ENCODE data around the gene RGS16. TPM values are rescaled to one million over a fixed set of nuclear protein-coding genes. Genes with fewer than 3 reads are reported as not detected.

The RGS16 gene
- total and polyA plus RNA-seq, 7 donors: 0.72 to 22.5 (median 1.8) TPM

GRCh38 chr1:182622901-182623528, 18.8 kb upstream of the RGS16 start:
- peak in 3 of 4 donors; percentile 39 to 54 (median 44) for ATAC-seq
- Histone ChIP-seq H3K4me3 (no peak overlapping the region), H3K4me1 (no peaks in the 10 kb centered on the region), H3K9me3 (no peaks in the 10 kb centered on the region), H3K36me3 (ENCODE audit: insufficient read depth in 1 of 2, low read depth in 1 of 2) (no peaks in the 10 kb centered on the region), H3K27ac (no peak overlapping the region), H3K27me3 (ENCODE audit: insufficient read depth in 3 of 3, low read length in 2 of 3) (no peaks in the 10 kb centered on the region)
- WGBS, 3 donors: 44 to 49% (median 45%) methylated on average over 6 of the region's 6 CpGs
- no peak for TF ChIP-seq CTCF (IDR thresholded peaks at IDR 0.05)
- intact Hi-C loops (cut with DNase I): no loop called here
- no peak for DNase-seq

GRCh38 chr1:182621906-182622305, 17.7 kb upstream of the RGS16 start:
- no peak overlapping the region for H3K27ac ChIP-seq
- H3K36me3 ChIP-seq (ENCODE audit: insufficient read depth in 1 of 2, low read depth in 1 of 2): no peaks in the 10 kb centered on the region
- peaks cover 7% of the 10 kb centered on the region for H3K4me1 ChIP-seq
- H3K9me3 ChIP-seq: no peaks in the 10 kb centered on the region
- H3K4me3 ChIP-seq: no peak overlapping the region
- DNase-seq: no peak
- intact Hi-C loops (cut with DNase I): no loop called here
- ATAC-seq: no peak
- H3K27me3 ChIP-seq (ENCODE audit: insufficient read depth in 3 of 3, low read length in 2 of 3): no peaks in the 10 kb centered on the region
- 91 to 97% (median 95%) methylated on average over 2 of the region's 2 CpGs for WGBS, 3 donors
- TF ChIP-seq CTCF (IDR thresholded peaks at IDR 0.05): no peak

GRCh38 chr1:182620924-182621585, 16.9 kb upstream of the RGS16 start:
- intact Hi-C loops (cut with DNase I): no loop called here
- no peak for TF ChIP-seq CTCF (IDR thresholded peaks at IDR 0.05)
- Histone ChIP-seq H3K27me3 (ENCODE audit: insufficient read depth in 3 of 3, low read length in 2 of 3) (no peaks in the 10 kb centered on the region), H3K27ac (no peak overlapping the region), H3K9me3 (no peaks in the 10 kb centered on the region), H3K4me1 (peaks cover 12% of the 10 kb centered on the region), H3K4me3 (no peak overlapping the region), H3K36me3 (ENCODE audit: insufficient read depth in 1 of 2, low read depth in 1 of 2) (no peaks in the 10 kb centered on the region)
- DNase-seq (no peak), ATAC-seq (no peak)

DNA sequence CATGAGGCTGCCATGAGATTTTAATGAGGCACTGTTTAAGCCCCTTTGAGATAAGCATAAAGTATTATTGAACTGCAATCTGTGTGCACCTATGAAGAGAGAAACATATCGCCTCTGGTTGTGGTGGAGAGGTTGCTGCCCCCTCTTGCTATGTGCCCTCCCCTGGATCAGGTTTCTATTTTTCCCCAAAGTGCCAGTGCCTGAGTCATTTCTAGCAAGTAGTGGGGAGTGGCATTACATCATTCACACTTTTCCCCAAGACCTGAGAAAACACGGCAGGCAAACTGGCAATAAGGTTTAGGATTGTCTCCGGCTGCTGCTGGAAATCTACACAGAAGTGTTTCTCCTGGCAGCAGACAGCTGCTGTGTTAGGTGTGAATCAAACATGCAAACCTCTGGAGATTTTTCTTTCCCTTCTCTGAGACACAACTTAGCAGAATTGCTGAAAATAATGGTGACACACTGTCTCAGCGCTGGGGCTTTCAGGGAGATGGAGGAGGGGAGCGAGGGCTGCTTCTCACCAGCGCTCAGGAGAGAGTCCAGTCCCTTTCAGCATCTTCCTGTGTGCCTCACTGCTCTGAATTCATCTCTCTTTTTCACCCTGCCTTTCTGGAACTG, 13.7 kb upstream of the RGS16 start:
- TF ChIP-seq CTCF (IDR thresholded peaks at IDR 0.05): no peak
- intact Hi-C loops (cut with DNase I): no loop called here
- Histone ChIP-seq H3K27me3 (ENCODE audit: insufficient read depth in 3 of 3, low read length in 2 of 3) (no peaks in the 10 kb centered on the region), H3K27ac (peak overlapping the region; percentile 17), H3K9me3 (no peaks in the 10 kb centered on the region), H3K36me3 (ENCODE audit: insufficient read depth in 1 of 2, low read depth in 1 of 2) (no peaks in the 10 kb centered on the region), H3K4me3 (no peak overlapping the region), H3K4me1 (peaks cover 20% of the 10 kb centered on the region)
- no peak for DNase-seq
- no peak for ATAC-seq
- WGBS, 3 donors: 53 to 65% (median 54%) methylated on average over 6 of the region's 6 CpGs
